NCI-H82 (cell line): ENCODE results near the gene C17orf107.
"Not testable (repeated sequence)": the region's sequence is repeated elsewhere in the genome, so short reads cannot be mapped to it uniquely, and the experiment has no call there.

Source experiments
- DNase-seq: peaks from one replicate; lab custom pipeline; 2025; lab: John Stamatoyannopoulos, UW

The C17orf107 gene

GRCh38 chr17:4900231-4901107 is 1.1 kb downstream of the C17orf107 start:
- no peak for DNase-seq

- DNase-seq = no peak
Observed at GRCh38 chr17:4901108-4901647, 1.8 kb downstream of the C17orf107 start.

- DNase-seq = no peak
Observed at GRCh38 chr17:4901648-4902344, 2.5 kb downstream of the C17orf107 start.

- DNase-seq = peak; percentile 86
Observed at GRCh38 chr17:4902540-4902939, 3.2 kb downstream of the C17orf107 start.

- peak; percentile 99 for DNase-seq
Observed at GRCh38 chr17:4903051-4903818, 3.9 kb downstream of the C17orf107 start, which contains the start of gene CHRNE. Gene CHRNE (minus strand): TSS chr17:4903098. CDS start chr17:4903063, 35 bp downstream.

- not testable (repeated sequence) for DNase-seq
Observed at GRCh38 chr17:4906642-4907041, 7.3 kb downstream of the C17orf107 start.

- DNase-seq = no peak
Observed at GRCh38 chr17:4908301-4908700, 9.0 kb downstream of the C17orf107 start.

GRCh38 chr17:4908711-4909496 is 9.6 kb downstream of the C17orf107 start:
- peak; percentile 94 for DNase-seq

GRCh38 chr17:4913994-4914393 is 14.7 kb downstream of the C17orf107 start:
- peak; percentile 39 for DNase-seq

GRCh38 chr17:4914551-4914950 is 15.2 kb downstream of the C17orf107 start:
- not testable (repeated sequence) for DNase-seq

GRCh38 chr17:4919511-4920047 is 20.2 kb downstream of the C17orf107 start:
- peak; percentile 74 for DNase-seq

GRCh38 chr17:4920351-4921048 is 21.2 kb downstream of the C17orf107 start:
- DNase-seq = peak; percentile 46

GRCh38 chr17:4921320-4921719 is 22.0 kb downstream of the C17orf107 start:
- DNase-seq = no peak

- DNase-seq = not testable (repeated sequence)
Observed at GRCh38 chr17:4926577-4927335, 27.4 kb downstream of the C17orf107 start.

- no peak for DNase-seq
Observed at GRCh38 chr17:4928881-4929280, 29.5 kb downstream of the C17orf107 start.

- no peak for DNase-seq
Observed at GRCh38 chr17:4931963-4932362, 32.6 kb downstream of the C17orf107 start, which contains the start of gene GP1BA. Gene GP1BA (plus strand): TSS chr17:4932277. CDS start chr17:4932605, 328 bp downstream.

GRCh38 chr17:4932756-4933155 is 33.4 kb downstream of the C17orf107 start:
- DNase-seq = no peak

GRCh38 chr17:4933646-4934045 is 34.3 kb downstream of the C17orf107 start:
- no peak for DNase-seq
